GM10266 (cell line): ENCODE data around the gene SAT2.

Experiments used
- DNase-seq: peaks from one replicate; pipeline ENCODE4 v3.0.0; 2012; ENCODE audit errors: extremely low spot score
- TF ChIP-seq, protein P1 (sequence below): IDR thresholded peaks from 2 replicates; pipeline ENCODE4 v1.5.1; 2012; ENCODE audit warnings: mild to moderate bottlenecking, low read depth; ENCODE audit not compliant: control insufficient read depth, insufficient read depth; ENCODE audit errors: missing control alignments

The SAT2 gene

DNA sequence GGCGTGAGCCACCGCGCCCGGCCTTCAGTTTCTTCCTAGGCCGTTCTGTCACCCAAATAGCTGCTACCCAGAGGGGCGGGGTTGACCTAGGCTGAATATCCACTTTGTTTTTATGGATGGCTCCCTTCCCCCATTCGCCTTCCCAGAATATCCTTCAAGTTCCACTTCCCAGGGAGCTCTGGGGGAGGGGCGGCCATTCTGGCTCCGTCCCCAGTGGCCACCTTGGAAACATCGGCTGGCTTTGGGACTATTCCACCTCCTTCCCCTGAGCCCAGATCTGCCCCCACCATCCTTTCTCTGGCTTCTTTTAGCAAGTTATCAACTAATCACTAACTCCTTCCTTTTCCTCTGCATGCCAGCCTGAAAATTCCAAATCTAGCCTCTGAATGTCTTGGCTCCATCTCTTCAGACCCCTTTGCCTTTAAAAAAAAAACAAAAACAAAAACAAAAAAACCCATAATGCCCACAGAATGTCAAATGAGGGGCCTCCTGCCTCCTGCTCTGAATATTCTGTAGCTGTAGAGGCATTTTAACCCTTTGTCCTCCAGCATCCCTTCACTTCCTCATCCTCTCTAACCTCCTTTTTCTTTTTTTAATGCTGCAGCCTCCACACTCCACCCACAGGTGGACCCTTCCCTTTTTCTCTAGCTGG lies 29.5 kb upstream of the SAT2 start:
- TF ChIP-seq, protein P1, sequence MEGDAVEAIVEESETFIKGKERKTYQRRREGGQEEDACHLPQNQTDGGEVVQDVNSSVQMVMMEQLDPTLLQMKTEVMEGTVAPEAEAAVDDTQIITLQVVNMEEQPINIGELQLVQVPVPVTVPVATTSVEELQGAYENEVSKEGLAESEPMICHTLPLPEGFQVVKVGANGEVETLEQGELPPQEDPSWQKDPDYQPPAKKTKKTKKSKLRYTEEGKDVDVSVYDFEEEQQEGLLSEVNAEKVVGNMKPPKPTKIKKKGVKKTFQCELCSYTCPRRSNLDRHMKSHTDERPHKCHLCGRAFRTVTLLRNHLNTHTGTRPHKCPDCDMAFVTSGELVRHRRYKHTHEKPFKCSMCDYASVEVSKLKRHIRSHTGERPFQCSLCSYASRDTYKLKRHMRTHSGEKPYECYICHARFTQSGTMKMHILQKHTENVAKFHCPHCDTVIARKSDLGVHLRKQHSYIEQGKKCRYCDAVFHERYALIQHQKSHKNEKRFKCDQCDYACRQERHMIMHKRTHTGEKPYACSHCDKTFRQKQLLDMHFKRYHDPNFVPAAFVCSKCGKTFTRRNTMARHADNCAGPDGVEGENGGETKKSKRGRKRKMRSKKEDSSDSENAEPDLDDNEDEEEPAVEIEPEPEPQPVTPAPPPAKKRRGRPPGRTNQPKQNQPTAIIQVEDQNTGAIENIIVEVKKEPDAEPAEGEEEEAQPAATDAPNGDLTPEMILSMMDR = no peak
- no peak for DNase-seq

DNA sequence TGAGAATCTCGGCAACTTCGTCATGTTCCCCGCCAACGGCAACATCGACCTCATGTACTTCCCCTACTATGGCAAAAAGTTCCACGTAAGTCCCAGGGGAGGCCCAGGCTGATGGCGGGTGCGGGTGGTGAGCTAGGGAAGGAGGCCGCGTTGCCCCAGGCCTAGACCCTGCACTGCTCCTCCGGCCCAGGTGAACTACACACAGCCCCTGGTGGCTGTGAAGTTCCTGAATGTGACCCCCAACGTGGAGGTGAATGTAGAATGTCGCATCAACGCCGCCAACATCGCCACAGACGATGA lies 27.9 kb upstream of the SAT2 start:
- TF ChIP-seq, protein P1 = no peak
- no peak for DNase-seq

DNA sequence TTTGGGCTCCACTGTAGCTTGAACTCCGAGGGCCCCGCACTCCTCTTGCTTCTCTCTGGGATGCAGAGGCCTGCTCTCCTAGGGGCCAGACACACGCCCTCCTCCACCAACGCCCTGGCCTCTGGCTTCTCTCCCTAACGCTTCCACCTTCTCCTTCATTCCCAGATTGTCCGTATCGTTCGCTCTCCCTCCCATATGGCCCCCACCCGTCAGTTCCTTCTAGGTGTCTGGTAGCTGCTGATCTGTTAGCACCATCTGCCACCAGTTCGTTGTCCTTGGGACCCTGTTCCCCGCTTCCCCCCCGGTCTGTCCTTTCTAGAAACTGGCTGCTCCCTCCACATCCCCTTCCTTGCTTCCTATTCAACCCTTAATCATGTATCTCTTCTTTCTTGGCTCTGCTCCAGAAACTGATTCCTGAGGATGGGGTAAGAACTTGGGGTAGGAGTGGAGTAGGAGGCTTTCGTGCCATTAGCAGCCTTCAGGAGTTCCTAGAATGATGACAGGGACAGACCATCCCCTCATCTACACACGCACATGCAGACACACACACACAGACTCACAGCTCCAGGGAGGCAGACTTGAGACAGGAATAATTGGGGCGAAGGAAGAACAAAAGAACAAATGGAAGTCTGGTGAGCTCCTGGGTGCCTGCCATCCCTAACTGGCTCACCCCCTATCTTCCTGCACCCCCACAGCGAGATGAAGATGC lies 27.4 kb upstream of the SAT2 start:
- TF ChIP-seq, protein P1 = no peak

DNA sequence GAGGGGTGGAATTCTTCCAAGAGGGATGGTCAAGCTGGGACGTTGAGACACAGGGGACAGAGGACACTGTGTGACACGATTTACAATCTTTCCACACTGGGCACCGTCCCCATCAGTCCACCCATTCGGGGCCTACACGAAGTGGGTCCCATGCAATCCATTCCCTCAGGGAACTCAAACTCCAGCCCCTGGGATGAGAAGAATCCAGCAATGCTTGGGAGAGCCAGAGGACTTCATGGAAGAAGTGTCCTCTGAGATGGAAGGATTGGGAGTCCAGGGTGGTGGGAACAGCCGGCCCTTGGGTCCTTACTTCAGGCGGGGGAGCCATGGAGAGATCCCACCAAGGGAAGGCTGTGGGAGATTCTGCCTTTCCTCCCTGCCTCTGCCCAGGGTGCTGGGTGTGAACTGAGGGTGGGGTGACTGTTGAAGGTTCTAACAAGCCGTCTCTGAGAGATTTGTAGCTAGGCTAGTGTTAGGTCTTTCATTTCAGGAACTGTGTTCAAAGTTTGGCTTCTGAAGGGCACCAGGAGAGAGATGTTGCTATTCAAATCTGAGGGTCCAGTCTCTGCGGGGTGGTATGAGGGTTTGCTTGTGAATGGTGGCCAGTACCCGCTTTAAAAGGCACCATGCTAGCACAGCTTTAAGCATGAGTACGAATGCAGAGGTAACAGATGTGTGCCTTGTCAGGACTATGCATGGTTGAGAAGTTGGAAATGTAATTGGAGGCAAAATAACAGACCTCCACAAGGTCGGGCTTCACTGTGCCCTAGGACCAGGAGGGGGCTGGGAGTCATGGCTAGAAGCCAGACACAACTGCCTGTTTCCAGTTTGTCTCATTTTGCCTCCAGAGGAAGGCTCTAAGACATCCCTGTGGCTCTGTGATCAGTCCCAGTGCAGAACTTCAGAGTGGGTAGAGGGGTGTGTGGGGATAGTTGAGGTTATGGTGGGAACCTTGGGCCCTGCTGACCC lies 25.1 kb upstream of the SAT2 start:
- TF ChIP-seq, protein P1 = no peak
- no peak for DNase-seq

More for the DNA sequence above, 27.4 kb upstream of the SAT2 start:
- no peak for DNase-seq

DNA sequence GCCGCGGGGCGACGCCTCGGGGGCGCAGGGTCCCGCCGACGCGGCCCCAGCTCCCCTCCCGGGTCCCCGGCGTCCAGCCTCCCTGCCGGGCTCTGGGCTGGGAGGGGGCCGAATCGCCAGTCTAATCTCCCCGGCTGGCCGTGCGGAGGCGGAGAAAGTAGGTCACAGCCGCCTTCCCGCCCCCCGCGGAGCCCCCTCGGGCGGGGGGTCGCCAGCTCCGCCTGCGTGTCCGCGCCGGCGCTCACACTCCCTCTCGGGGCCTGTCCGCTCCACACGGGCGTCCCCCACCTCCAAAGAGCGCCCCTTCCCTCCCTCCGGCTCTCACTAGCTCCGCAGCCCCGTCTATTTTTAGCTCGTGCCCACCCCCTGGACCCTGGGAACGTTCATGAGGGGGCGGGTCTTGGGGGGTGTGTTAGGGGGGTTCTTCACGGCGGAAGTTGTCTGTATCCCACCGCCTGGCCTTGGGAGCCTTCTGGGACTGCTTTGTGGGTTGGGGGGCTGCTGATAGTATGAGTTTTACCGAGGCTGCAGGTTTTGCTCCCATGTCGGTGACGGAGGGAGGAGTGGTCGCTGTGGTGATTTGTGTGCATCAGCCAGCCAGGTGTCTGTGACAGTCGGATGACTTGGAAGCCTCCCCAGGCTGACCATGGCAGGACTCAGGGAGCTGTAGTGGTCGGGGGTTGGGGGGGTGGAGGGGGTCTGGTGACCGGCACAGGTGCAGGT lies 24.2 kb upstream of the SAT2 start:
- TF ChIP-seq, protein P1 = no peak
- DNase-seq = no peak

DNA sequence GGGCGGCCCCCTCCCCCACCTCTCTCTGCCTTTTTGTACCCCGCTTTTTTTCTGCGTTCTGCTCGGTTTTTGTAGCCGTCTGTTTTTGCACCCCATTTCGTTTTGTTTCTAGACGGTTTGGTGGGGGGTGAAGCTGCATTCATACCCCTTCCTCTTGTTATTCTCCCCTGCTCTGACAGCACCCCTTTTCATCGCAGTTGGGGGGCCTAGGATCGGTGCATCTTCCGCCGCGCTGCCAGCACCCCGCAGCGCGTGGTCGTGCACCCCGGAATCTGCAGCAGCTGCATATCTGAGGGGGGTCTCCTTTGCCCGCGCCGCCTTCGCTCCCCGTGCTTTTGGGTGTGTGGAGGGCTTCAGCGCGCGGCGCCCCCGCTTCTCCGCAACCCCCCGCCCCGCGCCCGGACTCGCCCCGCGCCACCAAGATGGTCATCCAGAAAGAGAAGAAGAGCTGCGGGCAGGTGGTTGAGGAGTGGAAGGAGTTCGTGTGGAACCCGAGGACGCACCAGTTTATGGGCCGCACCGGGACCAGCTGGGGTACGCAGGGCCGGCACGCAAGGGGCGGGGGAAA lies 23.6 kb upstream of the SAT2 start:
- TF ChIP-seq, protein P1 = no peak
- no peak for DNase-seq
